SJCRH30 (cell line): ENCODE data around the gene PSEN1. TPM values are rescaled to one million over a fixed set of nuclear protein-coding genes. Genes with fewer than 3 reads are reported as not detected.

Experiments
- DNase-seq, 2 experiments: peaks; one replicate each; pipeline ENCODE4 v3.0.0-alpha.2; 2015 to 2020
- H3K27ac ChIP-seq: fragments of 250-450 bp; sonication (Bioruptor Pico); 2 replicates; pipeline ENCODE4 v1.5.1; 2020; ENCODE audit warnings: mild to moderate bottlenecking, moderate library complexity
- H3K27me3 ChIP-seq: fragments of 250-450 bp; sonication (Bioruptor Pico); 2 replicates; pipeline ENCODE4 v1.5.1; 2020; ENCODE audit warnings: mild to moderate bottlenecking, moderate library complexity
- H3K36me3 ChIP-seq: fragments of 250-450 bp; sonication (Bioruptor Pico); 2 replicates; pipeline ENCODE4 v1.5.1; 2020; ENCODE audit warnings: mild to moderate bottlenecking, moderate library complexity
- H3K4me1 ChIP-seq: fragments of 250-450 bp; sonication (Bioruptor Pico); 2 replicates; pipeline ENCODE4 v1.5.1; 2020; ENCODE audit warnings: mild to moderate bottlenecking, moderate library complexity
- H3K4me3 ChIP-seq: fragments of 250-450 bp; sonication (Bioruptor Pico); 2 replicates; pipeline ENCODE4 v1.5.1; 2020; ENCODE audit warnings: mild to moderate bottlenecking, moderate library complexity
- H3K9me3 ChIP-seq: fragments of 250-450 bp; sonication (Bioruptor Pico); replicated peaks from 2 replicates; pipeline ENCODE4 v1.5.1; 2020; ENCODE audit warnings: mild to moderate bottlenecking, moderate library complexity
- total RNA-seq: library from RNA; depleted of rRNA; stranded (reverse); fragments of >200 nt; shearing (Covaris generic); gene quantifications from 2 replicates; pipeline ENCODE4 v1.2.3, GENCODE V29; 2014

The PSEN1 gene
- total RNA-seq, 1 experiment from 2014 or later: 25.7 TPM

- Histone ChIP-seq H3K4me1 (no peaks in the 10 kb centered on the region), H3K27ac (no peak overlapping the region), H3K9me3 (no peaks in the 10 kb centered on the region), H3K36me3 (peaks cover 3% of the 10 kb centered on the region), H3K4me3 (no peak overlapping the region), H3K27me3 (no peaks in the 10 kb centered on the region)
- DNase-seq: no peak
Observed at GRCh38 chr14:73220634-73221033, 84.3 kb downstream of the PSEN1 start.

- Histone ChIP-seq H3K9me3 (no peaks in the 10 kb centered on the region), H3K27me3 (no peaks in the 10 kb centered on the region), H3K36me3 (peaks cover 3% of the 10 kb centered on the region), H3K4me3 (no peak overlapping the region), H3K4me1 (no peaks in the 10 kb centered on the region), H3K27ac (no peak overlapping the region)
- DNase-seq: no peak
Observed at GRCh38 chr14:73221945-73222344, 85.6 kb downstream of the PSEN1 start.

GRCh38 chr14:73223049-73223448 is 86.7 kb downstream of the PSEN1 start:
- Histone ChIP-seq H3K27me3 (no peaks in the 10 kb centered on the region), H3K4me1 (no peaks in the 10 kb centered on the region; the same call in 1 of the 2 replicates), H3K36me3 (no peaks in the 10 kb centered on the region; the same call in 1 of the 2 replicates), H3K27ac (no peak overlapping the region), H3K4me3 (no peak overlapping the region), H3K9me3 (no peaks in the 10 kb centered on the region)
- DNase-seq: no peak

- Histone ChIP-seq H3K4me3 (no peak overlapping the region), H3K4me1 (peaks cover 9% of the 10 kb centered on the region), H3K27me3 (no peaks in the 10 kb centered on the region), H3K9me3 (no peaks in the 10 kb centered on the region), H3K36me3 (no peaks in the 10 kb centered on the region), H3K27ac (no peak overlapping the region)
- no peak for DNase-seq
Observed at GRCh38 chr14:73225496-73225895, 89.2 kb downstream of the PSEN1 start.

- H3K9me3 ChIP-seq: no peaks in the 10 kb centered on the region
- no peaks in the 10 kb centered on the region for H3K27me3 ChIP-seq
- H3K27ac ChIP-seq: no peak overlapping the region
- H3K4me3 ChIP-seq: peak overlapping the region; percentile 39
- H3K4me1 ChIP-seq: peaks cover 9% of the 10 kb centered on the region
- no peaks in the 10 kb centered on the region for H3K36me3 ChIP-seq
- DNase-seq: peak; percentile 68 to 76
Observed at GRCh38 chr14:73227812-73228781, 91.8 kb downstream of the PSEN1 start.

- Histone ChIP-seq H3K4me3 (no peak overlapping the region), H3K27me3 (no peaks in the 10 kb centered on the region), H3K9me3 (no peaks in the 10 kb centered on the region), H3K27ac (no peak overlapping the region), H3K4me1 (peaks cover 9% of the 10 kb centered on the region), H3K36me3 (no peaks in the 10 kb centered on the region)
- no peak for DNase-seq
Observed at GRCh38 chr14:73230051-73230450, 93.7 kb downstream of the PSEN1 start.

GRCh38 chr14:73231981-73232851 is 95.9 kb downstream of the PSEN1 start:
- Histone ChIP-seq H3K27ac (no peak overlapping the region), H3K36me3 (no peaks in the 10 kb centered on the region), H3K27me3 (no peaks in the 10 kb centered on the region; the same call in 1 of the 2 replicates), H3K4me3 (no peak overlapping the region), H3K9me3 (no peaks in the 10 kb centered on the region), H3K4me1 (peaks cover 13% of the 10 kb centered on the region)
- DNase-seq: no peak

GRCh38 chr14:73232984-73233383 is 96.7 kb downstream of the PSEN1 start:
- no peak for DNase-seq
- H3K27ac ChIP-seq: no peak overlapping the region

GRCh38 chr14:73233564-73233963 is 97.3 kb downstream of the PSEN1 start:
- Histone ChIP-seq H3K27me3 (no peaks in the 10 kb centered on the region; the same call in 1 of the 2 replicates), H3K4me1 (peaks cover 13% of the 10 kb centered on the region), H3K36me3 (no peaks in the 10 kb centered on the region), H3K9me3 (no peaks in the 10 kb centered on the region), H3K27ac (no peak overlapping the region), H3K4me3 (no peak overlapping the region)
- no peak for DNase-seq

More at GRCh38 chr14:73232984-73233383, 96.7 kb downstream of the PSEN1 start:
- no peaks in the 10 kb centered on the region; the same call in 1 of the 2 replicates for H3K27me3 ChIP-seq
- H3K4me3 ChIP-seq: no peak overlapping the region
- H3K9me3 ChIP-seq: no peaks in the 10 kb centered on the region
- peaks cover 13% of the 10 kb centered on the region for H3K4me1 ChIP-seq
- no peaks in the 10 kb centered on the region for H3K36me3 ChIP-seq

GRCh38 chr14:73234029-73234428 is 97.7 kb downstream of the PSEN1 start:
- H3K4me3 ChIP-seq: no peak overlapping the region
- peaks cover 12% of the 10 kb centered on the region for H3K4me1 ChIP-seq
- no peaks in the 10 kb centered on the region; the same call in 1 of the 2 replicates for H3K27me3 ChIP-seq

GRCh38 chr14:73234586-73235394 is 98.5 kb downstream of the PSEN1 start:
- Histone ChIP-seq H3K27ac (no peak overlapping the region), H3K9me3 (no peaks in the 10 kb centered on the region), H3K4me1 (peaks cover 12% of the 10 kb centered on the region), H3K36me3 (no peaks in the 10 kb centered on the region), H3K27me3 (peaks cover 7% of the 10 kb centered on the region; the same call in 1 of the 2 replicates), H3K4me3 (no peak overlapping the region)
- no peak for DNase-seq

More at GRCh38 chr14:73234029-73234428, 97.7 kb downstream of the PSEN1 start:
- DNase-seq: no peak
- no peaks in the 10 kb centered on the region for H3K36me3 ChIP-seq
- H3K9me3 ChIP-seq: no peaks in the 10 kb centered on the region
- no peak overlapping the region for H3K27ac ChIP-seq

- Histone ChIP-seq H3K9me3 (no peaks in the 10 kb centered on the region), H3K27ac (no peak overlapping the region), H3K27me3 (peaks cover 7% of the 10 kb centered on the region; the same call in 1 of the 2 replicates), H3K4me1 (peaks cover 12% of the 10 kb centered on the region), H3K4me3 (no peak overlapping the region), H3K36me3 (no peaks in the 10 kb centered on the region)
- DNase-seq: no peak
Observed at GRCh38 chr14:73235531-73236155, 99.3 kb downstream of the PSEN1 start.

- Histone ChIP-seq H3K4me1 (peaks cover 12% of the 10 kb centered on the region), H3K9me3 (no peaks in the 10 kb centered on the region), H3K36me3 (no peaks in the 10 kb centered on the region), H3K27me3 (peaks cover 7% of the 10 kb centered on the region; the same call in 1 of the 2 replicates), H3K4me3 (no peak overlapping the region), H3K27ac (no peak overlapping the region)
- DNase-seq: no peak
Observed at GRCh38 chr14:73236157-73236556, 99.8 kb downstream of the PSEN1 start.
